Ureter (tissue), 1 donor: Measurements from ENCODE around the gene PIEZO1. TPM values are rescaled to one million over a fixed set of nuclear protein-coding genes. Genes with fewer than 3 reads are reported as not detected.
"Not testable (repeated sequence)": the region's sequence is repeated elsewhere in the genome, so short reads cannot be mapped to it uniquely, and the experiment has no call there.

Source experiments
- DNase-seq: peaks from one replicate; pipeline ENCODE4 v3.0.0-alpha.2; 2020; ENCODE audit warnings: low spot score
- total RNA-seq: library from RNA; stranded (reverse); gene quantifications from one replicate; pipeline ENCODE4 v1.2.4, GENCODE V29; 2023
- donor health status: DM: yes; HTN: yes; CAD: no.

PIEZO1 gene
- total RNA-seq, 1 donor from 2014 or later, result 144 TPM

- no peak for DNase-seq
Measured at GRCh38 chr16:88781140-88782077, 3.6 kb downstream of the PIEZO1 start.

- no peak for DNase-seq
Measured at GRCh38 chr16:88780142-88781062, 4.6 kb downstream of the PIEZO1 start.

- DNase-seq, result no peak
Measured at GRCh38 chr16:88779406-88780141, 5.4 kb downstream of the PIEZO1 start.

GRCh38 chr16:88778541-88779065 lies 6.4 kb downstream of the PIEZO1 start:
- DNase-seq, result no peak

- DNase-seq, result no peak
Measured at GRCh38 chr16:88778271-88778525, 6.8 kb downstream of the PIEZO1 start.

GRCh38 chr16:88777471-88778270 lies 7.3 kb downstream of the PIEZO1 start:
- DNase-seq, result no peak

GRCh38 chr16:88775825-88776224 lies 9.2 kb downstream of the PIEZO1 start:
- no peak for DNase-seq

GRCh38 chr16:88774544-88775393 lies 10.3 kb downstream of the PIEZO1 start:
- DNase-seq, result no peak

- DNase-seq, result peak; percentile 83
Measured at GRCh38 chr16:88773812-88774291, 11.2 kb downstream of the PIEZO1 start.

GRCh38 chr16:88772871-88773811 lies 11.9 kb downstream of the PIEZO1 start:
- DNase-seq, result peak; percentile 81

GRCh38 chr16:88771781-88772180 lies 13.2 kb downstream of the PIEZO1 start:
- DNase-seq, result not testable (repeated sequence)

GRCh38 chr16:88771294-88771772 lies 13.7 kb downstream of the PIEZO1 start:
- no peak for DNase-seq

- peak; percentile 86 for DNase-seq
Measured at GRCh38 chr16:88770461-88771293, 14.3 kb downstream of the PIEZO1 start.

GRCh38 chr16:88769617-88770460 lies 15.2 kb downstream of the PIEZO1 start:
- peak; percentile 67 for DNase-seq

GRCh38 chr16:88768071-88768783 lies 16.8 kb downstream of the PIEZO1 start:
- DNase-seq, result no peak

GRCh38 chr16:88767546-88768070 lies 17.4 kb downstream of the PIEZO1 start:
- DNase-seq, result no peak
